GM10266 (cell line): Measurements from ENCODE around the gene HBZ.

Experiments
- DNase-seq: peaks from one replicate; pipeline ENCODE4 v3.0.0; 2012; ENCODE audit errors: extremely low spot score
- TF ChIP-seq, protein P1 (sequence below): IDR thresholded peaks from 2 replicates; pipeline ENCODE4 v1.5.1; 2012; ENCODE audit warnings: mild to moderate bottlenecking, low read depth; ENCODE audit not compliant: control insufficient read depth, insufficient read depth; ENCODE audit errors: missing control alignments

Gene HBZ

GRCh38 chr16:181565-182021, 29.1 kb downstream of the HBZ start:
- DNase-seq, result no peak
- TF ChIP-seq, protein P1, sequence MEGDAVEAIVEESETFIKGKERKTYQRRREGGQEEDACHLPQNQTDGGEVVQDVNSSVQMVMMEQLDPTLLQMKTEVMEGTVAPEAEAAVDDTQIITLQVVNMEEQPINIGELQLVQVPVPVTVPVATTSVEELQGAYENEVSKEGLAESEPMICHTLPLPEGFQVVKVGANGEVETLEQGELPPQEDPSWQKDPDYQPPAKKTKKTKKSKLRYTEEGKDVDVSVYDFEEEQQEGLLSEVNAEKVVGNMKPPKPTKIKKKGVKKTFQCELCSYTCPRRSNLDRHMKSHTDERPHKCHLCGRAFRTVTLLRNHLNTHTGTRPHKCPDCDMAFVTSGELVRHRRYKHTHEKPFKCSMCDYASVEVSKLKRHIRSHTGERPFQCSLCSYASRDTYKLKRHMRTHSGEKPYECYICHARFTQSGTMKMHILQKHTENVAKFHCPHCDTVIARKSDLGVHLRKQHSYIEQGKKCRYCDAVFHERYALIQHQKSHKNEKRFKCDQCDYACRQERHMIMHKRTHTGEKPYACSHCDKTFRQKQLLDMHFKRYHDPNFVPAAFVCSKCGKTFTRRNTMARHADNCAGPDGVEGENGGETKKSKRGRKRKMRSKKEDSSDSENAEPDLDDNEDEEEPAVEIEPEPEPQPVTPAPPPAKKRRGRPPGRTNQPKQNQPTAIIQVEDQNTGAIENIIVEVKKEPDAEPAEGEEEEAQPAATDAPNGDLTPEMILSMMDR, result peak; percentile 98

GRCh38 chr16:183005-183404, 30.6 kb downstream of the HBZ start:
- TF ChIP-seq, protein P1, result no peak
- DNase-seq, result no peak

- TF ChIP-seq, protein P1, result no peak
- DNase-seq, result no peak
These were observed 32.8 kb downstream of the HBZ start for GRCh38 chr16:185213-185612.

- TF ChIP-seq, protein P1, result no peak
- DNase-seq, result no peak
These were observed 33.2 kb downstream of the HBZ start for GRCh38 chr16:185691-186090.

DNA sequence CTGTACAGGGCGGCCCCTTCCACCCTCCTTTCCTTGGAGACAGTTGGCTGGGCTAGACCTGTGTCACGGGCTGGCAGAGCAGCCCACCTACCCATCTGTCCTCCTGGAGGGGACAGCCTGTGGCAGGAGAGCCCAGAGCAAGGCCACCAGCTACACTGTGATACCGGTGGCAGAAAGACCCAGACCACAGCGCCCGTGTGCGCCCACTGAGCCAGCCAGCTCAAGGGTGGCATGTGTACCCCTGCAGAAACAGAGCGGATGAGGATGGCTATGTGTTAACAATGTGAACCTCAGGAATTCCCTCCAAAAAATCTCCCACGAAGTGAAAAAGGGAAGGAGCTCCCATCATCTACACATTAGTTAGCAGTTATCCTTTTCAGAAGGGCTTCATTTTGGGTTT, 34.9 kb downstream of the HBZ start:
- TF ChIP-seq, protein P1, result no peak
- no peak for DNase-seq

- DNase-seq, result no peak
- TF ChIP-seq, protein P1, result no peak
These were observed 36.2 kb downstream of the HBZ start for GRCh38 chr16:188674-189073.

DNA sequence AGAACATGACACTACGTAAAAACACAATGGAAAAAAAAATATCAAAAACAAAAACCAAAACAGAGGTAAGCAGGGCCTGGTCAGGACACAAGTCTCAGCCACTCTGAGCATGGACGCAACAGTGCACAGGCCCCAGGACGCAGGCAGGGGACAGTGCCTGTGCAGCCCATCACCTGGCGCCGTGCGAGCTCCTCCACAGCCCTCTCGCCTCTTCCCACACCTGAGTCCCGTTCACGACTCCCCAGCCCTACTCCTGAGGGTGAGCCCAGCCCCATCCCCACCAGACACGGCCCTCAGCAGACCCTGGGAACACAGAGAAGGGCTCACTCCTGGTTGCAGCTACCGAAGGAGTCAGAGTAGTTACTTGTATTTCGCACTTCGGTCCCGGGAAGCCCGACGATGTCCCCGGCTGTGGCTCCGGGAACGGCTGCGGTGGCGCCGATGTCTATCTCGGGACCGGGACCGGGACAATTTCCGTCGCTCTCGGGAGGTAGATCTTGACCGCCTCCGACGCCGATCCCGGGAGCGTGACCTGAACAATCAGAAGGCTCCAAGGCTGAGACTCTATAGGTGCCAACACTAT, 37.3 kb downstream of the HBZ start:
- TF ChIP-seq, protein P1, result no peak
- DNase-seq, result no peak
